Endothelial cell of umbilical vein (primary cell): ENCODE measurements around the gene PRKAG2. TPM values are rescaled to one million over a fixed set of nuclear protein-coding genes. Genes with fewer than 3 reads are reported as not detected.

Source experiments
- BruUV-seq: library from RNA; stranded (reverse); fragments of 400-500 nt; replicated peaks from 2 replicates; lab custom pipeline; 2021; lab: Mats Ljungman, UMichigan
- CTCF ChIA-PET: fragments of 300-600, 350-600 bp; sonication (Branson Sonifier 250); formaldehyde crosslinking; loops from one replicate; lab custom pipeline; 2021; ENCODE audit warnings: antibody characterized with exemption, inconsistent platforms; lab: Charles Lee
- POLR2A ChIA-PET: fragments of 300-600, 350-600 bp; sonication (Branson Sonifier 250); formaldehyde crosslinking; loops from one replicate; lab custom pipeline; 2021; ENCODE audit warnings: antibody characterized with exemption, inconsistent platforms; lab: Charles Lee
- DNase-seq: peaks from one replicate; pipeline ENCODE4 v3.0.0-alpha.2; 2011; ENCODE audit warnings: low read depth, low spot score
- FAIRE-seq: peaks from 2 replicates; lab custom pipeline; 2011; peaks lifted over from hg19 to GRCh38; lab: Jason Lieb, UNC
- H2AFZ ChIP-seq: 2 replicates; pipeline ENCODE4 v1.6.0; 2012; ENCODE audit warnings: low read depth, low read length, control low read depth, inconsistent platforms
- H3K27ac ChIP-seq: 2 replicates; pipeline ENCODE4 v1.5.1; 2011; ENCODE audit warnings: low read depth, mild to moderate bottlenecking, control low read depth, low read length, moderate library complexity; ENCODE audit not compliant: insufficient read depth
- H3K27me3 ChIP-seq, 2 experiments: 2 replicates each; pipeline versions ENCODE4 v1.6.0 to v1.6.1; 2011; ENCODE audit warnings: low read length in 2 of 2, mixed read lengths in 1 of 2; ENCODE audit not compliant: control insufficient read depth in 2 of 2, insufficient read depth in 2 of 2
- H3K36me3 ChIP-seq, 2 experiments: 2 replicates in 1 of 2; 3 replicates in 1 of 2; pipeline ENCODE4 v1.5.1; 2011; ENCODE audit warnings: low read length in 2 of 2, mild to moderate bottlenecking in 1 of 2, moderate library complexity in 1 of 2; ENCODE audit not compliant: control insufficient read depth in 2 of 2, insufficient read depth in 2 of 2; ENCODE audit errors: extremely low read depth in 1 of 2
- H3K4me1 ChIP-seq: 3 replicates; pipeline ENCODE4 v1.5.1; 2011; ENCODE audit warnings: mild to moderate bottlenecking, low read length; ENCODE audit not compliant: control insufficient read depth, insufficient read depth; ENCODE audit errors: extremely low read depth
- H3K4me2 ChIP-seq: 2 replicates; pipeline ENCODE4 v1.6.1; 2011; ENCODE audit warnings: low read length, control low read depth, mixed read lengths; ENCODE audit not compliant: insufficient read depth
- H3K4me3 ChIP-seq, 3 experiments: fragments of 200-600 bp in 1 of 3; sonication (generic), shearing (Covaris generic) in 1 of 3; replicated peaks in 1 of 3; 2 replicates each; pipeline ENCODE4 v1.5.1; 2011 to 2016; ENCODE audit warnings: control low read depth in 3 of 3, low read length in 3 of 3, mild to moderate bottlenecking in 2 of 3, inconsistent platforms in 1 of 3, low read depth in 1 of 3, moderate library complexity in 1 of 3; ENCODE audit not compliant: insufficient read depth in 1 of 3
- H3K79me2 ChIP-seq: 2 replicates; pipeline ENCODE4 v1.6.0; 2012; ENCODE audit warnings: low read length, inconsistent platforms; ENCODE audit not compliant: control insufficient read depth, insufficient read depth
- H3K9ac ChIP-seq: replicated peaks from 2 replicates; pipeline ENCODE3; 2011; ENCODE audit warnings: low read length, control low read depth; ENCODE audit not compliant: insufficient read depth; ENCODE audit errors: extremely low read depth
- H3K9me1 ChIP-seq: replicated peaks from 3 replicates; pipeline ENCODE4 v1.6.0; 2011; ENCODE audit warnings: mild to moderate bottlenecking, low read length; ENCODE audit not compliant: control insufficient read depth, insufficient read depth; ENCODE audit errors: extremely low read depth
- H3K9me3 ChIP-seq: replicated peaks from 2 replicates; pipeline ENCODE4 v1.5.1; 2012; ENCODE audit warnings: low read length, inconsistent platforms; ENCODE audit not compliant: control insufficient read depth, insufficient read depth
- H4K20me1 ChIP-seq: replicated peaks from 2 replicates; pipeline ENCODE3; 2011; ENCODE audit warnings: mild to moderate bottlenecking, low read length; ENCODE audit not compliant: control insufficient read depth, insufficient read depth; ENCODE audit errors: extremely low read depth
- EZH2 ChIP-seq: IDR thresholded peaks from 2 replicates; pipeline ENCODE4 v1.6.1; 2012; ENCODE audit warnings: borderline replicate concordance, low read depth, mild to moderate bottlenecking, moderate library complexity, low read length, inconsistent platforms; ENCODE audit not compliant: severe bottlenecking
- FOS ChIP-seq: IDR thresholded peaks from 2 replicates; pipeline ENCODE4 v1.6.1; 2011; ENCODE audit warnings: mild to moderate bottlenecking, low read length, moderate library complexity, borderline replicate concordance; ENCODE audit not compliant: insufficient read depth
- GATA2 ChIP-seq: IDR thresholded peaks from 2 replicates; pipeline ENCODE4 v1.7.0; 2011; ENCODE audit warnings: low read depth, mild to moderate bottlenecking, moderate library complexity, mixed read lengths, low read length; ENCODE audit not compliant: insufficient read length, insufficient read depth
- JUN ChIP-seq: IDR thresholded peaks from 2 replicates; pipeline ENCODE4 v1.6.1; 2011; ENCODE audit warnings: borderline replicate concordance, low read depth; ENCODE audit not compliant: insufficient read length, insufficient read depth
- MYC ChIP-seq: IDR thresholded peaks from one replicate; pipeline ENCODE4 v1.6.1; 2011; ENCODE audit warnings: mild to moderate bottlenecking, low read depth, low read length
- POLR2A ChIP-seq: IDR thresholded peaks from 2 replicates; pipeline ENCODE4 v1.6.1; 2012; ENCODE audit warnings: low read depth, mild to moderate bottlenecking, control low read depth, low read length
- POLR2AphosphoS5 ChIP-seq: IDR thresholded peaks from 2 replicates; pipeline ENCODE4 v1.6.1; 2012; ENCODE audit warnings: low read depth, mild to moderate bottlenecking, control low read depth, low read length, moderate library complexity; ENCODE audit not compliant: insufficient read depth
- dilution Hi-C: fragments of 300-500 bp; cut with MboI; formaldehyde crosslinking; loops from one replicate; pipeline ENCODE4 v1.15.0; 2019; ENCODE audit warnings: low sequenced_read_pairs; ENCODE audit not compliant: extremely low pct_ligation_motif_present
- intact Hi-C: fragments of 100-400 bp; cut with micrococcal nuclease; formaldehyde crosslinking; loops from one replicate; pipeline ENCODE4 v1.10.0; 2022
- polyA plus RNA-seq, 4 experiments: library from polyadenylated mRNA; depleted of rRNA in 3 of 4; stranded (reverse) in 3 of 4; unstranded in 1 of 4; fragments of >200 nt; gene quantifications; 2 replicates each; pipeline versions ENCODE4 v1.2.1 to v1.2.3, GENCODE V29; 2011 to 2012; ENCODE audit warnings: missing spikeins in 1 of 4
- total RNA-seq: library from RNA; stranded (reverse); gene quantifications from 2 replicates; pipeline ENCODE4 v1.2.3, GENCODE V29; 2021
- TF ChIP-seq, protein P1 (sequence below): IDR thresholded peaks from 2 replicates; pipeline ENCODE4 v1.6.1; 2011; ENCODE audit not compliant: insufficient read depth, insufficient read length
- TF ChIP-seq, protein P2 (sequence below), 2 donors: IDR thresholded peaks; 1 replicate in 1 of 2; 2 replicates in 1 of 2; pipeline ENCODE4 v1.5.1; 2011; ENCODE audit warnings: low read length in 2 of 2, mild to moderate bottlenecking in 2 of 2, moderate library complexity in 2 of 2, control low read depth in 1 of 2, inconsistent platforms in 1 of 2, low read depth in 1 of 2; ENCODE audit not compliant: insufficient read depth in 1 of 2; ENCODE audit errors: extremely low read depth in 1 of 2

Gene PRKAG2
- total and polyA plus RNA-seq, 2 donors (not counting 3 experiments of a cell fraction or from before 2014, with no cell fraction given): 19.3 to 51.5 TPM

DNA sequence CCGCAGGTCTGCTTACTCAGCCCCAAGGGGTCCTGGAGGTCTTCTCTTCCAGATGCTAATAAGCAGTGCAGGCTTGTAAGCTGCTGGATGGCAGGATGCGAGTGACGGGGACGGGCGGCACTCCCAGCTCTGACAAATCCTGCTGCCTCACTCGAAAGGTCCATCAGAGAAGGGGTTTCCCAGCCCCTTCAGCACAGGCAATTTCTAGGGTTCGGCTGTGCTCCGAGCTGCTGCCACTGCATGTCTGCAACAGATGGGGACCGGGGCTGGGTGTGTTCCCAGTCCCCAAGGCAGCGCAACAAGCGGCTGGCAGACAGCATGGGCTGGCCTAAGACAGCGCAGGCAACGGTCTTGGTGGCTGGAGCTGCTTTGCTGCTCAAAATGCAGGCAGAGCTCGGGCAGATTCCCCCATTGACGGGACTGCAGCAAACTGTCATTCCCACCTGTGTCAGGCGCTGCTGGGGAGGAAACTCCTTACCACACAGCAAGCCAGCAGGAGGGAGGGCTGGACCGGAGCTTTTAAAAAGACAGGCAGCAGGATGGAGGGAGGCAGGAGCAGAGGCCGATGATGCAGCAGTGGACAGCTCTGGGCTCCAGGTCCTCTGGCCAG lies 62.4 kb downstream of the PRKAG2 start:
- no peak for TF ChIP-seq EZH2
- TF ChIP-seq POLR2AphosphoS5: no peak
- no peak for TF ChIP-seq MYC
- TF ChIP-seq, protein P1, sequence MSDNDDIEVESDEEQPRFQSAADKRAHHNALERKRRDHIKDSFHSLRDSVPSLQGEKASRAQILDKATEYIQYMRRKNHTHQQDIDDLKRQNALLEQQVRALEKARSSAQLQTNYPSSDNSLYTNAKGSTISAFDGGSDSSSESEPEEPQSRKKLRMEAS: no peak
- TF ChIP-seq POLR2A: no peak
- no peak for TF ChIP-seq FOS
- no peak for TF ChIP-seq GATA2
- TF ChIP-seq, protein P2, sequence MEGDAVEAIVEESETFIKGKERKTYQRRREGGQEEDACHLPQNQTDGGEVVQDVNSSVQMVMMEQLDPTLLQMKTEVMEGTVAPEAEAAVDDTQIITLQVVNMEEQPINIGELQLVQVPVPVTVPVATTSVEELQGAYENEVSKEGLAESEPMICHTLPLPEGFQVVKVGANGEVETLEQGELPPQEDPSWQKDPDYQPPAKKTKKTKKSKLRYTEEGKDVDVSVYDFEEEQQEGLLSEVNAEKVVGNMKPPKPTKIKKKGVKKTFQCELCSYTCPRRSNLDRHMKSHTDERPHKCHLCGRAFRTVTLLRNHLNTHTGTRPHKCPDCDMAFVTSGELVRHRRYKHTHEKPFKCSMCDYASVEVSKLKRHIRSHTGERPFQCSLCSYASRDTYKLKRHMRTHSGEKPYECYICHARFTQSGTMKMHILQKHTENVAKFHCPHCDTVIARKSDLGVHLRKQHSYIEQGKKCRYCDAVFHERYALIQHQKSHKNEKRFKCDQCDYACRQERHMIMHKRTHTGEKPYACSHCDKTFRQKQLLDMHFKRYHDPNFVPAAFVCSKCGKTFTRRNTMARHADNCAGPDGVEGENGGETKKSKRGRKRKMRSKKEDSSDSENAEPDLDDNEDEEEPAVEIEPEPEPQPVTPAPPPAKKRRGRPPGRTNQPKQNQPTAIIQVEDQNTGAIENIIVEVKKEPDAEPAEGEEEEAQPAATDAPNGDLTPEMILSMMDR (IDR thresholded peaks at IDR 0.05; ENCODE audit: extremely low read depth in 1 of 2, insufficient read depth in 1 of 2, low read depth in 1 of 2, low read length in 2 of 2): no peak
- no peak for TF ChIP-seq JUN
- Histone ChIP-seq H4K20me1 (no peaks in the 10 kb centered on the region), H3K27ac (no peak overlapping the region), H3K9me3 (no peaks in the 10 kb centered on the region), H3K4me3 (no peak overlapping the region), H3K27me3 (no peaks in the 10 kb centered on the region), H3K36me3 (no peaks in the 10 kb centered on the region), H3K4me2 (no peak overlapping the region), H3K9me1 (no peaks in the 10 kb centered on the region), H2AFZ (no peak overlapping the region), H3K79me2 (no peaks in the 10 kb centered on the region), H3K9ac (no peak overlapping the region), H3K4me1 (no peaks in the 10 kb centered on the region)
- FAIRE-seq (no peak), DNase-seq (no peak)
- intact Hi-C loops (no loop called here), dilution Hi-C loops (no loop called here)
- POLR2A ChIA-PET: no interaction called here
- no TSS peak for BruUV-seq
- CTCF ChIA-PET: no interaction called here
